ENCODE measurements around the gene CARNS1. TPM values are rescaled to one million over a fixed set of nuclear protein-coding genes. Genes with fewer than 3 reads are reported as not detected.

CARNS1 gene
- total and polyA plus RNA-seq, 9 of the 15 experiments (the other 6 are each of a cell fraction or from before 2014, with no cell fraction given), result 0.01 to 0.18 (median 0.06) TPM; not detected in 3

- TF ChIP-seq, protein P1, sequence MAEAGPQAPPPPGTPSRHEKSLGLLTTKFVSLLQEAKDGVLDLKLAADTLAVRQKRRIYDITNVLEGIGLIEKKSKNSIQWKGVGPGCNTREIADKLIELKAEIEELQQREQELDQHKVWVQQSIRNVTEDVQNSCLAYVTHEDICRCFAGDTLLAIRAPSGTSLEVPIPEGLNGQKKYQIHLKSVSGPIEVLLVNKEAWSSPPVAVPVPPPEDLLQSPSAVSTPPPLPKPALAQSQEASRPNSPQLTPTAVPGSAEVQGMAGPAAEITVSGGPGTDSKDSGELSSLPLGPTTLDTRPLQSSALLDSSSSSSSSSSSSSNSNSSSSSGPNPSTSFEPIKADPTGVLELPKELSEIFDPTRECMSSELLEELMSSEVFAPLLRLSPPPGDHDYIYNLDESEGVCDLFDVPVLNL (CRISPR knock-in tag; IDR thresholded peaks at IDR 0.05; ENCODE audit: low read depth), result no peak
- TF ChIP-seq NR2C2 (CRISPR knock-in tag; IDR thresholded peaks at IDR 0.05), result no peak
- TF ChIP-seq NR2C2 (tag; IDR thresholded peaks at IDR 0.05), result no peak
- no peak for TF ChIP-seq ZNF280A (IDR thresholded peaks at IDR 0.05; ENCODE audit: low read depth, partially characterized antibody)
- TF ChIP-seq SIN3A (IDR thresholded peaks at IDR 0.05; ENCODE audit: borderline replicate concordance in 2 of 2, control insufficient read depth in 1 of 2, low read depth in 2 of 2, low read length in 2 of 2), result no peak
- TF ChIP-seq USF1 (CRISPR knock-in tag; IDR thresholded peaks at IDR 0.05), result no peak
- TF ChIP-seq ETS2 (tag; IDR thresholded peaks at IDR 0.05; ENCODE audit: borderline replicate concordance, poor library complexity, severe bottlenecking), result no peak
- no peak for TF ChIP-seq ZBTB7A (IDR thresholded peaks at IDR 0.05; ENCODE audit: borderline replicate concordance, control insufficient read depth, low read depth, low read length)
- no peak for TF ChIP-seq ARHGAP35 (IDR thresholded peaks at IDR 0.05; ENCODE audit: partially characterized antibody)
- TF ChIP-seq NELFE (IDR thresholded peaks at IDR 0.05; ENCODE audit: insufficient read depth, insufficient read length), result no peak
- TF ChIP-seq SETDB1 (IDR thresholded peaks at IDR 0.05; ENCODE audit: low read length), result no peak
- TF ChIP-seq, protein P2, sequence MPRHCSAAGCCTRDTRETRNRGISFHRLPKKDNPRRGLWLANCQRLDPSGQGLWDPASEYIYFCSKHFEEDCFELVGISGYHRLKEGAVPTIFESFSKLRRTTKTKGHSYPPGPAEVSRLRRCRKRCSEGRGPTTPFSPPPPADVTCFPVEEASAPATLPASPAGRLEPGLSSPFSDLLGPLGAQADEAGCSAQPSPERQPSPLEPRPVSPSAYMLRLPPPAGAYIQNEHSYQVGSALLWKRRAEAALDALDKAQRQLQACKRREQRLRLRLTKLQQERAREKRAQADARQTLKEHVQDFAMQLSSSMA (CRISPR knock-in tag; IDR thresholded peaks at IDR 0.05), result no peak
Observed at GRCh38 chr11:67368621-67369020, 46.9 kb upstream of the CARNS1 start (continued).

All from K562 (cell line).